DMS 273 (cell line): ENCODE data around the gene PPP1R9B.
A peak's percentile ranks its signal among the peaks of the same experiment; 100 is the strongest.

Source experiments
- DNase-seq: peaks from one replicate; lab custom pipeline; 2025; ENCODE audit not compliant: unreplicated experiment; lab: John Stamatoyannopoulos, UW

The PPP1R9B gene

GRCh38 chr17:50157891-50158290 is 7.4 kb upstream of the PPP1R9B start:
- no peak for DNase-seq

DNA sequence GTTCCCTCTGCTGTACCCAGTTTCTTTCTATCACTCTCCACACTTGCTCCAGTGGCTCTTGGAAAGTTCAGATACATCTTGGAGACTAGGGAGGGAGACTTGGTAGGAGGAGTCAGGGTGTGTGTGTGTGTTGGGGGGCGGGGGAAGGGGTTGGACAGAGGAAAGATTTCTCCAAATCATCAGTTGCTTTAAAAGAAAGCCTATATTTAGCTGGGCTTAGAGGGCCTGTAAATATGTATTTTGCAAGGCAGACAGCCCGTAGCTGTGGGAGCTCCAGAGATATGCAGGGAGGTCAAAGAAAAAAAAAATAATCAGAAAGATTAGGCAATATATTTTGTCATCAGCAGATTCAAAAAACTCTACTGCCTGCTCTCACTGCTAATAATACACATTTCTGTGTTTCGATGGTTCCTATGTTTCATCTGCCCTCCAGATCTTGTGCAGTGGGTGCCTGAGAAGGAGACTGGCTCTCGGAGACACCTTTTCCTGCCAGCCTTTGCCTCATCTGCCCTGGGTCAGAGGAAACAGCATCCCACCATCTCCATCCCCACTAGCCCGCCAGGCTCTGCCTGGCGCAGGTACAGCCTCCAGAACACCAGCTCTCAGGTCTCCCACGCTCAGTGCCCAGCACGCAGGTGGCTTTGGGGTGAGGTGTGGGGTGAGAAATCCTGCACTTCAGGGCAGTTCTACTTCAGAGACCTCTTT is 4.8 kb upstream of the PPP1R9B start:
- DNase-seq = no peak

GRCh38 chr17:50154604-50155003 is 4.1 kb upstream of the PPP1R9B start:
- no peak for DNase-seq

GRCh38 chr17:50153650-50154575 is 3.4 kb upstream of the PPP1R9B start:
- peak; percentile 27 for DNase-seq

- DNase-seq = no peak
These were observed 2.3 kb upstream of the PPP1R9B start for GRCh38 chr17:50152736-50153135.

DNA sequence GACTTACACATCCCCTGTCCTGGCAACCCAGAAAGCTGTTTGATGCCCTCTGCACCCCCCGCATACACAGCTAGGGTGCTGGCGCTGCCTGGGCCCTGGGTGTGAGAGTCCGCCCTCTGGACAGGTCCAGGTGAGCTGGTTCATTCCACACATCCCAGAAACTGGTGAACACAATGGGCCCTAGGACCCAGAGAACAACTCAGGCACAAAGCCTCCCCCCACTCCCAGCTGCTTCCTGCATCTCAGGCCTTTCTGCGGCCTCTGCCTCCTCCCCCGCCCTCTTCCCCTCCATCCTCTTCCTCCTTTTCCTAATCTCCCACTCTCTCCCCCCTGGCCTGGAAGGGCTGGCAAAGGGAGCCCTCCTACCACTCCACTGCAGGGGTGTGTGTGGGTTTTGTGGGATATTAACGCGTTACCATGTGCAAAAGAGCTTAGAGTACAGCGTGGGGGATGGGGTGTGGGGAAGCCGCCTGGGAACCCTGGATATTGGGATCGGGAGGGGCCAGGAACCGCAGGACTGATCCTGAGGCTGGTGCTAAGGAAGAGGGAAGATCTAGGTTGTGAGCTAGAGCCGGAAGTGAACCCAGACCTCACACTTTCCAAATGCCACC is 1.6 kb upstream of the PPP1R9B start:
- peak; percentile 93 for DNase-seq

DNA sequence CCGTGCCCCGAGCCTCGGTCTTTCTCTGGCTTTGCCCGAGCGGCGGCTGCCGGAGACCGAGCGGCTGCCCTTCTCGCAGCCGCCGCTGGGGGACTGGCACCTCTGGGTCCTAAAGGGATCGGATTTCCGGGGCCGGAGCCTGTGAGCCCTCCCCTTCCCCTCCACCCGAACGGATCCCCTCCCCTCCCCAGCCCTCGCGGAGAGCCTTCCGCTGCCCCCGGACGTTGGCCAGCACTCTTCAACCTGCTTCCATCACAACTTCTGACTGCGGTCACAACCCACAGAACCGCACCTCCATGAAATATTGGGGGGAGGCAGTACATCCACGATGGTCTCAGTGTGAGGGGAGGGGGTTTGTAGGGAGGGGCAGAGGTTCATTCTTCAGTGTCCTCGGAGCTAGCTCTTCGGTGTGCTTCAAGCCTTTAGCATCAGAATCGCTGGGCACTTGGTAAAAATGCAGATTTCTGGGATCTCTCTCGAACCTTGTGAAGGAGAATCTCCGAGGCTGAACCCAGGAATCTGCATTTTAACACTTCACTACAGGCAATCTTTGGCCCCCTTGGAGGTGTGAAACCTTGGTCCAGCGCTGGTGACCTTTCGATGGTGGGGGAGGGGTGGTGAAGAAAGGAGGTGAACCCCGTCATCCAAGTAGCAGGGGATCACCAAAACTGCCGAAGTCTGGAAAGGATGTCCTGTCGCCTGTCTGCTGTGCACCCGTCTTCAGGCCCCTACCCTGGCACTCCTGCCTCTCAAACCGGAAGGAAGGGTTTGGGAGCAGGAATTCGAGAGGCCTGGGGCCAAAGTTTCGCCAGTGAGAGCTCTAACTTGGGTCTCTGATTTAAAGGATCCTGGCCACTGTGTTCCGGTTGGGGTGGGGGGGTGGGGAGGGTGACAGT is 812 bp upstream of the PPP1R9B start:
- DNase-seq = peak; percentile 96

DNA sequence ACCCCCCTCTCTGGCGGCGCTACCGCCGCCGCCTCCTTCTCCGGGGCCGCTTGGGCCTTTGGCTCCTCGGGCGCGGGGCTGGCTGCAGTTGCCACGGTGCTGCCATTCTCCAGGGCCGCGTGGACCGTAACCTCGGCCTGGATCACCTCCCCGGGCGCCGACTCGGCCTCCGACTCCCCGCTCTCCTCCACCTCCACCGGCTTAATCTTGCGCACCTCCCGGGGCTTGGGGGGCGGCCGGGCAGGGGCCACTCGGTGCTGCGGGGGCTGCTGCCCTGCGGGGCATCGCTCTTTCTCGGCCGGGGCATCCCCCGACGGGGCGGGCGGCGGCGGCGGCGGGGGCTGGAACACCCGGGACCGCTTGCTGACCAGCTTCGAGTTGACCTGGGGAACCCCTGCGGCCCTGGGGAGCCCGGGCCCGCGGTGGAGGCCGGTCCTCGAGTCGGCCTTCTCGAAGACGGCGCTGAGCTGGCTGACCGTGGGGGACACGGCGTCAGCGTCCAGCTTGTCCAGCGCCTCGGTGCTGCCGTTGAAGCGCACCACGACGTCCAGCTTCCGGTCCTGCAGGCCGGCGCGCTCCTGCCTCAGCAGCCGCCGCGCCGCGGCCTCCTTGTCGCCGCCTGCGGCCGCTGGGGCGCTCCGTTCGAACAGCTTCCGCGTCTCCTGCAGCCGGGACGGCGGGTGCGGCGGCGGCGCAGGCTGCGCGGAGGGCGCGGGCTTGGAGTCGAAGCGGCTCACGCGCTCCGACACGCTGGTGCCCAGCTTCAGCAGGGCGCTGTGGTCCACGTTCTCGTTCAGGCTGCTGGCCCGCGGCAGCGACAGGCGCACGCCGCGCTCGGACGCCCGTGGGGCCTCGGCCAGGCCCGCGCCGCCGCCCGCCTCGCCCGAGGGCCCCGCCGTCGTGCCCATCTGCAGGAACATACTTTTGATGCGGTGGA is 792 bp downstream of the PPP1R9B start:
- peak; percentile 82 for DNase-seq

GRCh38 chr17:50149091-50149416 is 1.4 kb downstream of the PPP1R9B start:
- no peak for DNase-seq

DNA sequence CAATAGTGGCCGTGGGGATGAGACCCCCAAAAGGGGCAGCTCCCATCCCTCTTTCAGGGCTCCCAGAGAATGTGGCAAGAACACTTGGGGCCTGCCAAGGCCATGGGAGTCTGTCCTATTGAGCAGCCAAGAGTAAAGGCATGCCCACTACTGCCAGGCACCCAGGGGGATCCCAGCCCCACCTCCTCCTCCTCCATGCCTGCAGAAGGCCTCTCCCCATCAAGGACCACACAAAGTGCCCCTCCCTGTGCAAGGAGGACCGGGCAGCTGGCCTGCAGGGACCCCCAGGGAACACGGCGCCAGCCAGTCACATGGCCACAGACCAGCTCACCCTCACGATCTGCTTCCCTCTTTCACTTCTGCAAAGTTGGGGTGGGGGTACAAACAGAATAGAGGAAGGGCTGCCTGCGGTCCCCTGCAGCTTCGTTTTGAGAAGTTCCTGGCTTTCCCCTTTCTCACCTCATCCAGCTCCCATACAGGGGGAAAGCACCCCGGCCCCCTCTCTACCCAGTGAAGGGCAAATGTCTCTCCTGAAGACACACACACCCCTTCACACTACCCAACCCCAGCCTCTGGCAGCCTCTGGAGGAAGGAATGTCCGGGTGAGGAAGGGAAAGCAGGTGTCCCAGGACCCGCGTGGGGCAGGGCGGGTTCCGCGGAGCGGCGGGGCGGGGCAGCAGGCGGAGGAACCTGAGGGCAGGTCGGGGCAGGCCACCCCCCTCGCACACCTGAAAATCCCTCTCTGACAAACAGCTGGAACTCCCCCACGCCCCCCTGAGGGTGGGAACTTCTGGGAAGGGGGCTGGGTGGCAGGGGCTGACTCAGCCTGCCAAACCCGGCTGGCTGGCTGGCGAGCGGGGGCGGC is 2.0 kb downstream of the PPP1R9B start:
- peak; percentile 84 for DNase-seq

GRCh38 chr17:50147841-50148225 is 2.6 kb downstream of the PPP1R9B start:
- peak; percentile 58 for DNase-seq

GRCh38 chr17:50146927-50147665 is 3.4 kb downstream of the PPP1R9B start:
- no peak for DNase-seq

DNA sequence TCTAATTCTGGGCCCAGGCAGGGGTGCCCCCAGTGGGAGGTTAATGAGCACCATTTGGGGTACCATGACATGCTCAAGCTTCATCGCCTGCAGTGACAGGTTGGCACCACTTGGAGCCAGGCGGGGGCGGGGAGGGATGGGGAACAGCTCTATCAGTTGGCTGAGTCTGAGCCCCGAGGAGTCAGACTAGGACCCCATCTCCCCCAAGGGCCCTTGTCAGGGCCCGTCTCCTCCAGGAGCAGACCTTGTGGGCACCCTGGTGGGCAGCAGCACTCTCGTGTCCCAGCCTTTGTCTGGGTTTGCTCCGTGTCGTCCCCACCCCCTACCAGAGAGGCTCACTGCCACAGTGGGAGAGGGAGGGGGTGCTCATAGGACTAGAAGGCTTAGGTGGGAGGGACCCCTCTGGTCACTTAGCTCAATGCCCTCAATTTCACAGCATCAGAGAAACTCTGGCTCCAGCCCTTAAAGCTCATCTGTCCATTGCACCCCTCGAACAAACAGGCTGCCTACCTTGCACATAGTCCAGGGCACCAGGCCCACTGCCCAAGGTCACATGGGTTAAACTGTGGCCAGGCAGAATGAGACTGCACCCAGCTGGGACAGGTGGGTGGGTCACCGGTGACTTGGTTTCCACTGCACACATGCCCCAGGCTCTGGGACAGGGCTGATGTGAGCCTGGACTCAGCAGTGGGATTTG is 4.1 kb downstream of the PPP1R9B start:
- DNase-seq = no peak

GRCh38 chr17:50145532-50146229 is 4.8 kb downstream of the PPP1R9B start:
- no peak for DNase-seq

DNA sequence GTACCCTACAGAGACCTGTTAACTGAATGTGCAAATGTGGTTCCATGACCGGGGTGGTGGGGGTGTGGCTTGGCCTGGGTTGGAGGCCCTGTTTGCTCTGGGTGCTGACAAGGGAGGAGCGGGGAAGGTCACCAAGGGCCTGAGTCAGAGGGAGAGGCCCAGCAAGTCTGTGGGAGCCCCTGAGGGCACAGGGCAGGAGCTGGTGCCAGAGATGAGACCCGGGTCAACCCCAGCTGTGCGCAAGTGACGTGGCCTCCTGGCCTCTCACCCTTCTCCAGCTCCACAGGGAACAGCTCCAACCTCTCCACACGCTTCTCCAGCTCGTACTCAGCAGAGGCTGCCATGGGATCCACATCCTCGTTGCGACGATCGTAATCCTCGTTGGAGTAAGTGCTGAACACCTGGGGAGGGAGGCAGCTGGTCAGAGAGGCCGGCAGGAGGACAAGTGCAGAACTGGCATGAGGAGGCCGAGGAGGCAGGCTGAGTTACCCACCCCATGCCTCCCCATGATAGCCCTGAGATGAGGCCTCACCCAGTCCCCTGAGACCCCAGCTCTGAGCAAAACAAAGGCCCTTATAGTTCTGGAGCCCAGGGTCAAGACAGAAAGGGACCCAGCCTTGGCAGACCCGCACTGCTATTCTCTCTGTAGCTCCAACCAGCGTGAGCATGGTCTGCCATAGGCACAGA is 5.5 kb downstream of the PPP1R9B start:
- no peak for DNase-seq

DNA sequence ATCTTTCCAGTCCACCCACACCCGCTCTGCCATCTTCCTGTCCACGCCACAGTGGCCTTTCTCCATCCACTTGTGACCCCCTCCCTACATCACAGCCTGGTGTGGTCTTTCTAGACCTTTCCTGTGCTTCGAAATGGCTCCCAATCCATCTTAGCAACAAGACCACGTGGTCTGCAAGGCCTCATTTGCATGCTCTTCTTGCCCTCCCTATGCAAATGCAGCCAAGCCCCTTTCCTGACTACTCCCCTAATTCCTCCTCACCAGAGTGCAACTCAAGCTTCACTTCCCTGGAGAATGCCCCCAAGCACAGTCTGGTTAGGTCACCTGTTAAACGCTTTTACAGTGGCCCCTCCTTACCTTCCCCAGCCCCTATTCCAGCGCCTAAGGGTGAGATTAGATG is 6.1 kb downstream of the PPP1R9B start:
- no peak for DNase-seq
